IMR-90 (cell line): ENCODE data around the gene EXOC4. TPM values are rescaled to one million over a fixed set of nuclear protein-coding genes. Genes with fewer than 3 reads are reported as not detected.

Source experiments
- ATAC-seq: fragments of 200-7000 bp; cut with Tn5 transposase; 2 replicates; pipeline ENCODE4 v1.9.1; 2020; ENCODE audit warnings: low read depth, mild to moderate bottlenecking, moderate library complexity
- BruUV-seq: library from RNA; stranded (reverse); fragments of 400-500 nt; replicated peaks from 2 replicates; lab custom pipeline; 2021; lab: Mats Ljungman, UMichigan
- CTCF ChIA-PET: fragments of 300-600 bp; formaldehyde crosslinking; extraction: SDS; loops from one replicate; lab custom pipeline; 2021; ENCODE audit warnings: antibody characterized with exemption; lab: Yijun Ruan, JAX
- POLR2A ChIA-PET: fragments of 300-600 bp; sonication (Branson Sonifier 250); formaldehyde crosslinking; loops from one replicate; lab custom pipeline; 2022; ENCODE audit warnings: antibody characterized with exemption; ENCODE audit not compliant: unreplicated experiment; lab: Charles Lee
- DNase-seq: peaks from one replicate; pipeline ENCODE4 v3.0.0; 2013
- H2AFZ ChIP-seq: replicated peaks from 2 replicates; pipeline ENCODE3; 2013; ENCODE audit warnings: low read length, mild to moderate bottlenecking; ENCODE audit not compliant: poor library complexity
- H2AK5ac ChIP-seq: 2 replicates; pipeline ENCODE4 v1.6.1; 2013; ENCODE audit warnings: low read depth, low read length, inconsistent platforms
- H2AK9ac ChIP-seq: replicated peaks from 2 replicates; pipeline ENCODE3; 2013; ENCODE audit warnings: mild to moderate bottlenecking, low read depth, low read length, moderate library complexity; ENCODE audit not compliant: poor library complexity
- H2BK120ac ChIP-seq: 2 replicates; pipeline ENCODE4 v1.6.1; 2013; ENCODE audit warnings: low read depth, low read length, inconsistent platforms
- H2BK15ac ChIP-seq: 3 replicates; pipeline ENCODE4 v1.6.1; 2013; ENCODE audit warnings: low read depth, low read length, inconsistent platforms
- H2BK20ac ChIP-seq: 2 replicates; pipeline ENCODE4 v1.6.1; 2013; ENCODE audit warnings: low read depth, mild to moderate bottlenecking, inconsistent platforms, low read length, moderate library complexity
- H2BK5ac ChIP-seq: 2 replicates; pipeline ENCODE4 v1.6.1; 2013; ENCODE audit warnings: mild to moderate bottlenecking, low read depth, low read length, inconsistent platforms; ENCODE audit not compliant: poor library complexity, severe bottlenecking
- H3K14ac ChIP-seq: replicated peaks from 2 replicates; pipeline ENCODE4 v1.6.1; 2013; ENCODE audit warnings: low read depth, low read length, inconsistent platforms
- H3K18ac ChIP-seq: 2 replicates; pipeline ENCODE4 v1.6.1; 2013; ENCODE audit warnings: low read depth, low read length, control low read depth
- H3K23ac ChIP-seq: 2 replicates; pipeline ENCODE4 v1.6.1; 2013; ENCODE audit warnings: low read depth, low read length, inconsistent platforms
- H3K27ac ChIP-seq: 2 replicates; pipeline ENCODE4 v1.5.1; 2013; ENCODE audit warnings: mild to moderate bottlenecking, control low read depth, low read length; ENCODE audit not compliant: insufficient read depth
- H3K27me3 ChIP-seq: 2 replicates; pipeline ENCODE4 v1.6.1; 2013; ENCODE audit warnings: low read length; ENCODE audit not compliant: control insufficient read depth, insufficient read depth
- H3K36me3 ChIP-seq: 2 replicates; pipeline ENCODE4 v1.6.1; 2013; ENCODE audit warnings: low read length, mixed read lengths; ENCODE audit not compliant: control insufficient read depth, insufficient read depth
- H3K4ac ChIP-seq: 2 replicates; pipeline ENCODE4 v1.6.1; 2013; ENCODE audit warnings: low read depth, low read length, inconsistent platforms
- H3K4me1 ChIP-seq: 2 replicates; pipeline ENCODE4 v1.6.1; 2013; ENCODE audit warnings: low read length, mixed read lengths; ENCODE audit not compliant: control insufficient read depth, insufficient read depth
- H3K4me2 ChIP-seq: 2 replicates; pipeline ENCODE4 v1.6.1; 2013; ENCODE audit warnings: low read depth, mild to moderate bottlenecking, control low read depth, low read length, moderate library complexity
- H3K4me3 ChIP-seq: 2 replicates; pipeline ENCODE4 v1.5.1; 2013; ENCODE audit warnings: low read depth, mild to moderate bottlenecking, control low read depth, low read length, moderate library complexity; ENCODE audit not compliant: insufficient read depth
- H3K56ac ChIP-seq: 2 replicates; pipeline ENCODE4 v1.6.1; 2013; ENCODE audit warnings: low read length, inconsistent platforms; ENCODE audit not compliant: insufficient read depth; ENCODE audit errors: extremely low read depth
- H3K79me1 ChIP-seq, 2 experiments: 2 replicates each; pipeline ENCODE4 v1.6.1; 2013; ENCODE audit warnings: low read length in 2 of 2, inconsistent platforms in 1 of 2, low read depth in 1 of 2
- H3K9ac ChIP-seq: 2 replicates; pipeline ENCODE4 v1.6.1; 2013; ENCODE audit warnings: low read depth, low read length, control low read depth
- H3K9me1 ChIP-seq: 2 replicates; pipeline ENCODE4 v1.6.1; 2013; ENCODE audit warnings: low read length, inconsistent platforms; ENCODE audit not compliant: insufficient read depth
- H3K9me3 ChIP-seq: 2 replicates; pipeline ENCODE4 v1.6.1; 2013; ENCODE audit warnings: low read length; ENCODE audit not compliant: control insufficient read depth, insufficient read depth
- H4K20me1 ChIP-seq: 2 replicates; pipeline ENCODE4 v1.6.1; 2013; ENCODE audit warnings: low read length, inconsistent platforms; ENCODE audit not compliant: insufficient read depth
- H4K5ac ChIP-seq: 2 replicates; pipeline ENCODE4 v1.6.1; 2013; ENCODE audit warnings: mild to moderate bottlenecking, low read depth, low read length, control low read depth
- H4K8ac ChIP-seq, 2 experiments: 2 replicates each; pipeline ENCODE4 v1.6.1; 2013; ENCODE audit warnings: low read depth in 2 of 2, low read length in 2 of 2, control low read depth in 1 of 2, inconsistent platforms in 1 of 2
- H4K91ac ChIP-seq: 2 replicates; pipeline ENCODE4 v1.6.1; 2013; ENCODE audit warnings: low read depth, low read length, inconsistent platforms; ENCODE audit not compliant: insufficient read depth
- BHLHE40 ChIP-seq: fragments of 150-350 bp; IDR thresholded peaks from 2 replicates; pipeline ENCODE4 v1.6.1; 2016; ENCODE audit warnings: mild to moderate bottlenecking, low read depth, low read length
- CEBPB ChIP-seq: IDR thresholded peaks from 2 replicates; pipeline ENCODE4 v1.6.1; 2012; ENCODE audit warnings: low read depth, low read length, improper control_type of control experiment
- CHD1 ChIP-seq: IDR thresholded peaks from 2 replicates; pipeline ENCODE4 v1.6.1; 2012; ENCODE audit warnings: low read depth, low read length, improper control_type of control experiment
- FOS ChIP-seq: fragments of 150-350 bp; IDR thresholded peaks from 2 replicates; pipeline ENCODE4 v1.6.1; 2016; ENCODE audit warnings: low read depth, low read length
- MAFK ChIP-seq: IDR thresholded peaks from 2 replicates; pipeline ENCODE4 v1.6.1; 2012; ENCODE audit warnings: low read depth, low read length, improper control_type of control experiment
- MAZ ChIP-seq: IDR thresholded peaks from 2 replicates; pipeline ENCODE4 v1.6.1; 2012; ENCODE audit warnings: low read depth, mild to moderate bottlenecking, low read length, improper control_type of control experiment, moderate library complexity, borderline replicate concordance
- MXI1 ChIP-seq: IDR thresholded peaks from 2 replicates; pipeline ENCODE4 v1.6.1; 2012; ENCODE audit warnings: low read depth, mild to moderate bottlenecking, low read length, moderate library complexity, borderline replicate concordance
- NFE2L2 ChIP-seq: fragments of 150-350 bp; IDR thresholded peaks from 2 replicates; pipeline ENCODE4 v1.6.1; 2016; ENCODE audit warnings: low read depth, mild to moderate bottlenecking, low read length
- POLR2A ChIP-seq: IDR thresholded peaks from 2 replicates; pipeline ENCODE4 v1.6.1; 2012; ENCODE audit warnings: mild to moderate bottlenecking, low read depth, low read length
- RAD21 ChIP-seq: IDR thresholded peaks from 2 replicates; pipeline ENCODE4 v1.6.1; 2012; ENCODE audit warnings: low read length, improper control_type of control experiment
- RCOR1 ChIP-seq: IDR thresholded peaks from 2 replicates; pipeline ENCODE4 v1.6.1; 2012; ENCODE audit warnings: mild to moderate bottlenecking, low read length, improper control_type of control experiment; ENCODE audit not compliant: insufficient replicate concordance
- RFX5 ChIP-seq: IDR thresholded peaks from 2 replicates; pipeline ENCODE4 v1.8.0; 2012; ENCODE audit warnings: low read depth, mild to moderate bottlenecking, low read length, moderate library complexity
- SMC3 ChIP-seq: fragments of 150-350 bp; IDR thresholded peaks from 2 replicates; pipeline ENCODE4 v1.6.1; 2016; ENCODE audit warnings: low read depth, mild to moderate bottlenecking, antibody characterized with exemption, low read length, moderate library complexity
- WGBS, 2 experiments: methylation state at CpG; one replicate each; pipeline versions ENCODE4 v1.1.5 to v1.1.7; 2013; ENCODE audit warnings: missing lambda C conversion rate in 2 of 2; ENCODE audit not compliant: insufficient read length in 1 of 2; ENCODE audit errors: extremely low coverage in 2 of 2; 5-methylcytosine and 5-hydroxymethylcytosine counted together
- dilution Hi-C: fragments of 300-500 bp; cut with HindIII; formaldehyde crosslinking; loops from one replicate; pipeline ENCODE4 v1.14.3; 2018; ENCODE audit warnings: low sequenced_read_pairs; ENCODE audit not compliant: unreplicated experiment
- in situ Hi-C: fragments of 300-500 bp; cut with MboI; formaldehyde crosslinking; loops from 3 replicates; pipeline ENCODE4 v1.14.3; 2019; ENCODE audit warnings: low sequenced_read_pairs, inconsistent platforms, mixed read lengths
- intact Hi-C: fragments of 100-400 bp; cut with micrococcal nuclease; formaldehyde crosslinking; loops from 2 replicates; pipeline ENCODE4 v1.10.0; 2022
- polyA plus RNA-seq, 3 experiments: library from polyadenylated mRNA; depleted of rRNA; stranded (reverse); fragments of >200 nt; gene quantifications; 2 replicates each; pipeline ENCODE4 v1.2.3, GENCODE V29; 2012; ENCODE audit warnings: low replicate concordance in 1 of 3
- total RNA-seq: library from RNA; depleted of rRNA; stranded (reverse); fragments of >200 nt; gene quantifications from 2 replicates; pipeline ENCODE4 v1.2.3, GENCODE V29; 2012
- TF ChIP-seq, protein P1 (sequence below): fragments of 150-350 bp; IDR thresholded peaks from 2 replicates; pipeline ENCODE4 v1.6.1; 2017; ENCODE audit warnings: mild to moderate bottlenecking, antibody characterized with exemption, low read length, low read depth
- TF ChIP-seq, protein P2 (sequence below): fragments of 150-350 bp; IDR thresholded peaks from 2 replicates; pipeline ENCODE4 v1.6.1; 2016; ENCODE audit warnings: low read depth, mild to moderate bottlenecking, low read length, moderate library complexity, borderline replicate concordance
- TF ChIP-seq, protein P3 (sequence below): conservative IDR thresholded peaks from 2 replicates; pipeline ENCODE4 v1.5.1; 2012; ENCODE audit warnings: mild to moderate bottlenecking, low read depth, low read length, improper control_type of control experiment

The EXOC4 gene
- total and polyA plus RNA-seq, 2 of the 4 experiments (the other 2 are of a cell fraction): 25.4 to 94.6 TPM

DNA sequence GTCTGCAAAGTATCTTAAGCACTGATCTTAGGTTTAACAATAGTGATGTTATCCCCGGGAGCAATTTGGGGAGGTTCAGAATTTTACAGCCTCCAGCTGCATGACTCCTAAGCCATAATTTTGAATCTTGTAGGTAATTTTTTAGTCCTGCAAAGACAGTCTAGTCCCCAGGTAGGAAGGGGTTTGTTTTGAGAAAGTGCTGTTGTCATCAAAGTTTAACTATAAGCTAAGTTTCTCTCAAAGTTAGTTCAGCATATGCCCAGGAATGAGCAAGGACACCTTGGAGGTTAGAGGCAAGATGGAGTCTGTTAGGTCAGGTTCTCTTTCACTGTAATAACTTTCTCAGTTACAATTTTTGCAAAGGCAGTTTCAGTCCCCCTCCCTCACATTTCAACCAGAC lies 795.3 kb downstream of the EXOC4 start:
- in situ Hi-C loops (no loop called here), intact Hi-C loops (no loop called here), dilution Hi-C loops (no loop called here)
- DNase-seq (no peak), ATAC-seq (no peak)
- H3K27ac ChIP-seq: no peak overlapping the region
- no peaks in the 10 kb centered on the region for H4K20me1 ChIP-seq
- H2BK20ac ChIP-seq: no peak overlapping the region
- H3K27me3 ChIP-seq: no peaks in the 10 kb centered on the region
- H3K18ac ChIP-seq: no peak overlapping the region
- no peak for TF ChIP-seq CHD1
- TF ChIP-seq CEBPB: no peak
- TF ChIP-seq, protein P1, sequence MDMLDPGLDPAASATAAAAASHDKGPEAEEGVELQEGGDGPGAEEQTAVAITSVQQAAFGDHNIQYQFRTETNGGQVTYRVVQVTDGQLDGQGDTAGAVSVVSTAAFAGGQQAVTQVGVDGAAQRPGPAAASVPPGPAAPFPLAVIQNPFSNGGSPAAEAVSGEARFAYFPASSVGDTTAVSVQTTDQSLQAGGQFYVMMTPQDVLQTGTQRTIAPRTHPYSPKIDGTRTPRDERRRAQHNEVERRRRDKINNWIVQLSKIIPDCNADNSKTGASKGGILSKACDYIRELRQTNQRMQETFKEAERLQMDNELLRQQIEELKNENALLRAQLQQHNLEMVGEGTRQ: no peak
- TF ChIP-seq MAZ: no peak
- TF ChIP-seq, protein P2, sequence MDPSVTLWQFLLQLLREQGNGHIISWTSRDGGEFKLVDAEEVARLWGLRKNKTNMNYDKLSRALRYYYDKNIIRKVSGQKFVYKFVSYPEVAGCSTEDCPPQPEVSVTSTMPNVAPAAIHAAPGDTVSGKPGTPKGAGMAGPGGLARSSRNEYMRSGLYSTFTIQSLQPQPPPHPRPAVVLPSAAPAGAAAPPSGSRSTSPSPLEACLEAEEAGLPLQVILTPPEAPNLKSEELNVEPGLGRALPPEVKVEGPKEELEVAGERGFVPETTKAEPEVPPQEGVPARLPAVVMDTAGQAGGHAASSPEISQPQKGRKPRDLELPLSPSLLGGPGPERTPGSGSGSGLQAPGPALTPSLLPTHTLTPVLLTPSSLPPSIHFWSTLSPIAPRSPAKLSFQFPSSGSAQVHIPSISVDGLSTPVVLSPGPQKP: no peak
- no peak for TF ChIP-seq SMC3
- no peak for TF ChIP-seq BHLHE40
- TF ChIP-seq RAD21: no peak
- no peak for TF ChIP-seq FOS
- TF ChIP-seq POLR2A: no peak
- no peak for TF ChIP-seq MXI1
- TF ChIP-seq NFE2L2: no peak
- TF ChIP-seq, protein P3, sequence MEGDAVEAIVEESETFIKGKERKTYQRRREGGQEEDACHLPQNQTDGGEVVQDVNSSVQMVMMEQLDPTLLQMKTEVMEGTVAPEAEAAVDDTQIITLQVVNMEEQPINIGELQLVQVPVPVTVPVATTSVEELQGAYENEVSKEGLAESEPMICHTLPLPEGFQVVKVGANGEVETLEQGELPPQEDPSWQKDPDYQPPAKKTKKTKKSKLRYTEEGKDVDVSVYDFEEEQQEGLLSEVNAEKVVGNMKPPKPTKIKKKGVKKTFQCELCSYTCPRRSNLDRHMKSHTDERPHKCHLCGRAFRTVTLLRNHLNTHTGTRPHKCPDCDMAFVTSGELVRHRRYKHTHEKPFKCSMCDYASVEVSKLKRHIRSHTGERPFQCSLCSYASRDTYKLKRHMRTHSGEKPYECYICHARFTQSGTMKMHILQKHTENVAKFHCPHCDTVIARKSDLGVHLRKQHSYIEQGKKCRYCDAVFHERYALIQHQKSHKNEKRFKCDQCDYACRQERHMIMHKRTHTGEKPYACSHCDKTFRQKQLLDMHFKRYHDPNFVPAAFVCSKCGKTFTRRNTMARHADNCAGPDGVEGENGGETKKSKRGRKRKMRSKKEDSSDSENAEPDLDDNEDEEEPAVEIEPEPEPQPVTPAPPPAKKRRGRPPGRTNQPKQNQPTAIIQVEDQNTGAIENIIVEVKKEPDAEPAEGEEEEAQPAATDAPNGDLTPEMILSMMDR: no peak
- no peak for TF ChIP-seq RFX5
- TF ChIP-seq RCOR1: no peak
- no peak for TF ChIP-seq MAFK
- H3K4me1 ChIP-seq: no peaks in the 10 kb centered on the region
- H3K9me3 ChIP-seq: no peaks in the 10 kb centered on the region
- H2BK120ac ChIP-seq: no peak overlapping the region
- ChIA-PET CTCF (no interaction called here), POLR2A (no interaction called here)
- no peak overlapping the region for H3K9ac ChIP-seq
- H3K79me1 ChIP-seq: no peaks in the 10 kb centered on the region
- no CpG with 5 or more reads among the region's 1 CpG for WGBS, 2 experiments
- H2AK5ac ChIP-seq: no peak overlapping the region
- no peak overlapping the region for H2BK5ac ChIP-seq
- H3K36me3 ChIP-seq: no peaks in the 10 kb centered on the region
- no peak overlapping the region for H3K56ac ChIP-seq
- H3K14ac ChIP-seq: no peak overlapping the region
- H3K9me1 ChIP-seq: no peaks in the 10 kb centered on the region
- no TSS peak for BruUV-seq
- no peak overlapping the region for H3K23ac ChIP-seq
- no peak overlapping the region for H2AFZ ChIP-seq
- no peak overlapping the region for H2AK9ac ChIP-seq
- H3K4ac ChIP-seq: no peak overlapping the region
- no peak overlapping the region for H4K5ac ChIP-seq
- H4K8ac ChIP-seq: no peak overlapping the region
- no peak overlapping the region for H3K4me3 ChIP-seq
- H2BK15ac ChIP-seq: no peak overlapping the region
- H3K4me2 ChIP-seq: no peak overlapping the region
- no peak overlapping the region for H4K91ac ChIP-seq
